ENCODE data around the gene ZNF782. TPM values are rescaled to one million over a fixed set of nuclear protein-coding genes. Genes with fewer than 3 reads are reported as not detected.

The ZNF782 gene
- total and polyA plus RNA-seq, 2 donors (not counting 1 experiment from before 2014, with no cell fraction given): 2.7 to 14.6 TPM

- Histone ChIP-seq H2AFZ (ENCODE audit: insufficient read depth, low read depth, low read length, poor library complexity, severe bottlenecking) (no peak overlapping the region), H3K4me3 (ENCODE audit: control extremely low read depth in 1 of 5, extremely low read depth in 1 of 5, insufficient read depth in 1 of 5, low read depth in 2 of 5, low read length in 4 of 5) (no peak overlapping the region), H3K4me2 (replicated peaks; ENCODE audit: low read depth, low read length, poor library complexity, severe bottlenecking) (no peak overlapping the region), H3K4me1 (ENCODE audit: control insufficient read depth in 2 of 2, insufficient read depth in 2 of 2, low read length in 2 of 2) (no peaks in the 10 kb centered on the region), H3K36me3 (replicated peaks in 1 of 2; ENCODE audit: control extremely low read depth in 1 of 2, control insufficient read depth in 1 of 2, extremely low read depth in 1 of 2, insufficient read depth in 2 of 2, low read length in 1 of 2) (peaks cover 12 to 15% of the 10 kb centered on the region in 2 experiments), H3K27me3 (replicated peaks in 1 of 4; ENCODE audit: control extremely low read depth in 1 of 4, control insufficient read depth in 3 of 4, insufficient read depth in 4 of 4, low read length in 3 of 4) (no peaks in the 10 kb centered on the region), H3K79me2 (ENCODE audit: control insufficient read depth, insufficient read depth, low read length) (no peaks in the 10 kb centered on the region), H4K20me1 (ENCODE audit: control insufficient read depth, insufficient read depth, low read length, poor library complexity, severe bottlenecking) (no peaks in the 10 kb centered on the region), H3K9me3 (ENCODE audit: control extremely low read depth in 1 of 3, control insufficient read depth in 2 of 3, insufficient read depth in 1 of 3, low read length in 2 of 3) (peaks cover 22 to 82% (median 30%) of the 10 kb centered on the region in 3 donors), H3K9ac (ENCODE audit: low read length) (no peak overlapping the region), H3K27ac (ENCODE audit: low read length in 2 of 2) (no peak overlapping the region)
- Mint-ChIP-seq H3K27ac (no peak overlapping the region), H3K9me3 (ENCODE audit: insufficient read depth) (peaks cover 35% of the 10 kb centered on the region), H3K27me3 (no peaks in the 10 kb centered on the region), H3K4me1 (no peaks in the 10 kb centered on the region), H3K4me3 (no peak overlapping the region)
- no peak for DNase-seq
- no CpG with 5 or more reads among the region's 6 CpGs for WGBS (ENCODE audit: insufficient coverage)
- ChIA-PET POLR2A (no interaction called here), CTCF (no interaction called here)
- ATAC-seq (ENCODE audit: low read depth): no peak
- intact Hi-C loops (cut with micrococcal nuclease): no loop called here
- TF ChIP-seq EZH2 (IDR thresholded peaks at IDR 0.05; ENCODE audit: borderline replicate concordance, insufficient read depth, low read depth, low read length, poor library complexity, severe bottlenecking) (no peak), CTCF (IDR thresholded peaks at IDR 0.05) (no peak)
These were observed 35.8 kb downstream of the ZNF782 start for GRCh38 chr9:96818533-96818932.

GRCh38 chr9:96817973-96818372 lies 36.3 kb downstream of the ZNF782 start:
- H3K79me2 ChIP-seq (ENCODE audit: control insufficient read depth, insufficient read depth, low read length): no peaks in the 10 kb centered on the region
- no peaks in the 10 kb centered on the region for H4K20me1 ChIP-seq (ENCODE audit: control insufficient read depth, insufficient read depth, low read length, poor library complexity, severe bottlenecking)
- Mint-ChIP-seq H3K27me3 (no peaks in the 10 kb centered on the region), H3K4me1 (no peaks in the 10 kb centered on the region), H3K9me3 (ENCODE audit: insufficient read depth) (peaks cover 35% of the 10 kb centered on the region), H3K27ac (no peak overlapping the region), H3K4me3 (no peak overlapping the region)
- H3K9me3 ChIP-seq (ENCODE audit: control extremely low read depth in 1 of 3, control insufficient read depth in 2 of 3, insufficient read depth in 1 of 3, low read length in 2 of 3): peaks cover 22 to 81% (median 30%) of the 10 kb centered on the region in 3 donors
- CTCF ChIA-PET: no interaction called here
- POLR2A ChIA-PET: no interaction called here
- no peak overlapping the region for H3K9ac ChIP-seq (ENCODE audit: low read length)
- H2AFZ ChIP-seq (ENCODE audit: insufficient read depth, low read depth, low read length, poor library complexity, severe bottlenecking): no peak overlapping the region
- H3K4me3 ChIP-seq (ENCODE audit: control extremely low read depth in 1 of 5, extremely low read depth in 1 of 5, insufficient read depth in 1 of 5, low read depth in 2 of 5, low read length in 4 of 5): no peak overlapping the region
- TF ChIP-seq CTCF (IDR thresholded peaks at IDR 0.05) (no peak), EZH2 (IDR thresholded peaks at IDR 0.05; ENCODE audit: borderline replicate concordance, insufficient read depth, low read depth, low read length, poor library complexity, severe bottlenecking) (no peak)
- no peak overlapping the region for H3K27ac ChIP-seq (ENCODE audit: low read length in 2 of 2)
- H3K36me3 ChIP-seq (replicated peaks in 1 of 2; ENCODE audit: control extremely low read depth in 1 of 2, control insufficient read depth in 1 of 2, extremely low read depth in 1 of 2, insufficient read depth in 2 of 2, low read length in 1 of 2): peaks cover 9 to 10% of the 10 kb centered on the region in 2 experiments
- no peaks in the 10 kb centered on the region for H3K27me3 ChIP-seq (replicated peaks in 1 of 4; ENCODE audit: control extremely low read depth in 1 of 4, control insufficient read depth in 3 of 4, insufficient read depth in 4 of 4, low read length in 3 of 4)
- intact Hi-C loops (cut with micrococcal nuclease): no loop called here
- no peak overlapping the region for H3K4me2 ChIP-seq (replicated peaks; ENCODE audit: low read depth, low read length, poor library complexity, severe bottlenecking)
- 100% methylated on average over 1 of the region's 2 CpGs for WGBS (ENCODE audit: insufficient coverage)
- no peak for ATAC-seq (ENCODE audit: low read depth)
- no peak for DNase-seq
- no peaks in the 10 kb centered on the region for H3K4me1 ChIP-seq (ENCODE audit: control insufficient read depth in 2 of 2, insufficient read depth in 2 of 2, low read length in 2 of 2)

Measured in B cell (primary cell).